ENCODE measurements around the gene SIM2. TPM values are rescaled to one million over a fixed set of nuclear protein-coding genes. Genes with fewer than 3 reads are reported as not detected.

Gene SIM2
- total RNA-seq, 3 donors from 2014 or later (not counting 1 experiment from before 2014, with no cell fraction given) = not detected

- no peaks in the 10 kb centered on the region for H3K9me3 Mint-ChIP-seq
- H3K9me3 ChIP-seq (ENCODE audit: control insufficient read depth, insufficient read depth, low read length) = no peaks in the 10 kb centered on the region
- intact Hi-C loops (cut with micrococcal nuclease) = no loop called here
- H3K27me3 ChIP-seq (ENCODE audit: control insufficient read depth, insufficient read depth, low read length) = peaks cover 28% of the 10 kb centered on the region
- H3K4me1 Mint-ChIP-seq = no peaks in the 10 kb centered on the region
- WGBS (ENCODE audit: insufficient coverage) = 77% methylated on average over 2 of the region's 3 CpGs
- ATAC-seq = no peak
- DNase-seq = no peak
- no peak for TF ChIP-seq CTCF (IDR thresholded peaks at IDR 0.05)
- no peaks in the 10 kb centered on the region for H3K36me3 Mint-ChIP-seq
- H3K36me3 ChIP-seq (ENCODE audit: control insufficient read depth, insufficient read depth, low read length) = no peaks in the 10 kb centered on the region
- peaks cover 53 to 76% of the 10 kb centered on the region in 2 donors for H3K27me3 Mint-ChIP-seq (ENCODE audit: low read depth in 2 of 2)
- H3K4me3 Mint-ChIP-seq = no peak overlapping the region
- no peak overlapping the region for H3K4me3 ChIP-seq (ENCODE audit: low read length)
- H3K27ac Mint-ChIP-seq = no peak overlapping the region
- no peak overlapping the region for H3K27ac ChIP-seq (ENCODE audit: low read length)
- peaks cover 2% of the 10 kb centered on the region for H3K4me1 ChIP-seq (ENCODE audit: control insufficient read depth, insufficient read depth, low read length)
These were observed 14.8 kb downstream of the SIM2 start for GRCh38 chr21:36713746-36714145.

- Histone ChIP-seq H3K36me3 (ENCODE audit: control insufficient read depth, insufficient read depth, low read length) (no peaks in the 10 kb centered on the region), H3K27ac (ENCODE audit: low read length) (no peak overlapping the region), H3K4me3 (ENCODE audit: low read length) (no peak overlapping the region), H3K4me1 (ENCODE audit: control insufficient read depth, insufficient read depth, low read length) (no peaks in the 10 kb centered on the region), H3K27me3 (ENCODE audit: control insufficient read depth, insufficient read depth, low read length) (peaks cover 16% of the 10 kb centered on the region), H3K9me3 (ENCODE audit: control insufficient read depth, insufficient read depth, low read length) (no peaks in the 10 kb centered on the region)
- TF ChIP-seq CTCF (IDR thresholded peaks at IDR 0.05) = no peak
- intact Hi-C loops (cut with micrococcal nuclease) = no loop called here
- Mint-ChIP-seq H3K4me3 (no peak overlapping the region), H3K27me3 (ENCODE audit: low read depth in 2 of 2) (peaks cover 47 to 78% of the 10 kb centered on the region in 2 donors), H3K27ac (no peak overlapping the region), H3K36me3 (no peaks in the 10 kb centered on the region), H3K4me1 (no peaks in the 10 kb centered on the region), H3K9me3 (no peaks in the 10 kb centered on the region)
- ATAC-seq = no peak
- no peak for DNase-seq
- no CpG with 5 or more reads among the region's 2 CpGs for WGBS (ENCODE audit: insufficient coverage)
These were observed 17.5 kb downstream of the SIM2 start for GRCh38 chr21:36716387-36716786.

- Histone ChIP-seq H3K9me3 (ENCODE audit: control insufficient read depth, insufficient read depth, low read length) (no peaks in the 10 kb centered on the region), H3K27me3 (ENCODE audit: control insufficient read depth, insufficient read depth, low read length) (peaks cover 16% of the 10 kb centered on the region), H3K4me1 (ENCODE audit: control insufficient read depth, insufficient read depth, low read length) (no peaks in the 10 kb centered on the region), H3K27ac (ENCODE audit: low read length) (no peak overlapping the region), H3K4me3 (ENCODE audit: low read length) (no peak overlapping the region), H3K36me3 (ENCODE audit: control insufficient read depth, insufficient read depth, low read length) (no peaks in the 10 kb centered on the region)
- no peak for TF ChIP-seq CTCF (IDR thresholded peaks at IDR 0.05)
- intact Hi-C loops (cut with micrococcal nuclease) = no loop called here
- H3K4me3 Mint-ChIP-seq = no peak overlapping the region
- ATAC-seq = no peak
- 64% methylated on average over 7 of the region's 9 CpGs for WGBS (ENCODE audit: insufficient coverage)
- DNase-seq = no peak
- no peaks in the 10 kb centered on the region for H3K36me3 Mint-ChIP-seq
- no peaks in the 10 kb centered on the region for H3K4me1 Mint-ChIP-seq
- H3K27ac Mint-ChIP-seq = no peak overlapping the region
- peaks cover 47 to 76% of the 10 kb centered on the region in 2 donors for H3K27me3 Mint-ChIP-seq (ENCODE audit: low read depth in 2 of 2)
- H3K9me3 Mint-ChIP-seq = no peaks in the 10 kb centered on the region
These were observed 17.9 kb downstream of the SIM2 start for GRCh38 chr21:36716836-36717235.

GRCh38 chr21:36717976-36718375 lies 19.1 kb downstream of the SIM2 start:
- Histone ChIP-seq H3K36me3 (ENCODE audit: control insufficient read depth, insufficient read depth, low read length) (no peaks in the 10 kb centered on the region), H3K4me3 (ENCODE audit: low read length) (no peak overlapping the region), H3K27me3 (ENCODE audit: control insufficient read depth, insufficient read depth, low read length) (peaks cover 10% of the 10 kb centered on the region), H3K9me3 (ENCODE audit: control insufficient read depth, insufficient read depth, low read length) (no peaks in the 10 kb centered on the region), H3K4me1 (ENCODE audit: control insufficient read depth, insufficient read depth, low read length) (no peaks in the 10 kb centered on the region), H3K27ac (ENCODE audit: low read length) (no peak overlapping the region)
- H3K27me3 Mint-ChIP-seq (ENCODE audit: low read depth in 2 of 2) = peaks cover 47 to 74% of the 10 kb centered on the region in 2 donors
- 88% methylated on average over 6 of the region's 6 CpGs for WGBS (ENCODE audit: insufficient coverage)
- H3K9me3 Mint-ChIP-seq = no peaks in the 10 kb centered on the region
- H3K4me3 Mint-ChIP-seq = no peak overlapping the region
- ATAC-seq = no peak
- H3K27ac Mint-ChIP-seq = no peak overlapping the region
- no peak for DNase-seq
- H3K36me3 Mint-ChIP-seq = no peaks in the 10 kb centered on the region
- H3K4me1 Mint-ChIP-seq = no peaks in the 10 kb centered on the region
- no peak for TF ChIP-seq CTCF (IDR thresholded peaks at IDR 0.05)
- intact Hi-C loops (cut with micrococcal nuclease) = no loop called here
